Measurements from ENCODE around the gene GOLT1A.
"Not testable (repeated sequence)": the region's sequence is repeated elsewhere in the genome, so short reads cannot be mapped to it uniquely, and the experiment has no call there.

DNA sequence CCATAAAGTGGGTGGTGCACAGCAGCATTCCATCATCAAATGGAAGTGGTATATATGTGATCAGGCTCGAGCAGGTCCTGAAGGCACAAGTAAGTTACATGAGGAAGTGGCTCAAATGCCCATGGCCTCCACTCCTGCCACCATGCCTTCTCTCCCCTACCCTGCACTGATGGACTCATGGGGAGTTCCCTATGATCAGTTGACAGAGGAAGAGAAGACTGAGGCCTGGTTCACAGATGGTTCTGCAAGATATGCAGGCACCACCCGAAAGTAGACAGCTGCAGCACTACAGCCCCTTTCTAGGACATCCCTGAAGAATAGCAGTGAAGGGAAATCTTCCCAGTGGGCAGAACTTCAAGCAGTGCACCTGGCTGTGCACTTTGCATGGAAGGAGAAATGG, 24.7 kb upstream of the GOLT1A start:
- TF ChIP-seq, protein P1, sequence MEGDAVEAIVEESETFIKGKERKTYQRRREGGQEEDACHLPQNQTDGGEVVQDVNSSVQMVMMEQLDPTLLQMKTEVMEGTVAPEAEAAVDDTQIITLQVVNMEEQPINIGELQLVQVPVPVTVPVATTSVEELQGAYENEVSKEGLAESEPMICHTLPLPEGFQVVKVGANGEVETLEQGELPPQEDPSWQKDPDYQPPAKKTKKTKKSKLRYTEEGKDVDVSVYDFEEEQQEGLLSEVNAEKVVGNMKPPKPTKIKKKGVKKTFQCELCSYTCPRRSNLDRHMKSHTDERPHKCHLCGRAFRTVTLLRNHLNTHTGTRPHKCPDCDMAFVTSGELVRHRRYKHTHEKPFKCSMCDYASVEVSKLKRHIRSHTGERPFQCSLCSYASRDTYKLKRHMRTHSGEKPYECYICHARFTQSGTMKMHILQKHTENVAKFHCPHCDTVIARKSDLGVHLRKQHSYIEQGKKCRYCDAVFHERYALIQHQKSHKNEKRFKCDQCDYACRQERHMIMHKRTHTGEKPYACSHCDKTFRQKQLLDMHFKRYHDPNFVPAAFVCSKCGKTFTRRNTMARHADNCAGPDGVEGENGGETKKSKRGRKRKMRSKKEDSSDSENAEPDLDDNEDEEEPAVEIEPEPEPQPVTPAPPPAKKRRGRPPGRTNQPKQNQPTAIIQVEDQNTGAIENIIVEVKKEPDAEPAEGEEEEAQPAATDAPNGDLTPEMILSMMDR (IDR thresholded peaks at IDR 0.05) = not testable (repeated sequence)
- not testable (repeated sequence) for TF ChIP-seq POLR2AphosphoS5, POLR2A (IDR thresholded peaks at IDR 0.05)
